Stomach (tissue), 9 donors: ENCODE measurements around the gene CACNA1G. TPM values are rescaled to one million over a fixed set of nuclear protein-coding genes. Genes with fewer than 3 reads are reported as not detected.

ENCODE experiments used
- DNase-seq, 2 donors: peaks; one replicate each; pipeline versions ENCODE4 v3.0.0 to v3.0.0-alpha.2; 2013 to 2019
- H3K27ac ChIP-seq, 5 donors: fragments of 200-600 bp in 4 of 5; sonication (generic) in 4 of 5; one replicate each; pipeline ENCODE4 v1.5.1; 2013 to 2019; ENCODE audit warnings: mild to moderate bottlenecking in 1 of 5, moderate library complexity in 1 of 5
- H3K27me3 ChIP-seq, 3 donors: fragments of 200-600 bp; sonication (generic); one replicate each; pipeline ENCODE4 v1.5.1; 2017 to 2019; ENCODE audit warnings: mixed run types in 1 of 3
- H3K36me3 ChIP-seq, 4 donors: fragments of 200-600 bp; sonication (generic); 1 replicate in 3 of 4; 2 replicates in 1 of 4; pipeline ENCODE4 v1.5.1; 2016 to 2019
- H3K4me1 ChIP-seq, 4 donors: fragments of 200-600 bp; sonication (generic); one replicate each; pipeline ENCODE4 v1.5.1; 2016 to 2019
- H3K4me3 ChIP-seq, 4 donors: fragments of 200-600 bp; sonication (generic) in 3 of 4; one replicate each; pipeline ENCODE4 v1.5.1; 2016 to 2019; ENCODE audit warnings: mild to moderate bottlenecking in 1 of 4
- H3K9me3 ChIP-seq, 4 donors: fragments of 200-600 bp; sonication (generic); one replicate each; pipeline ENCODE4 v1.5.1; 2016 to 2019
- EP300 ChIP-seq: sonication (generic); formaldehyde crosslinking; IDR thresholded peaks from one replicate; pipeline ENCODE4 v1.6.1; 2017; ENCODE audit warnings: antibody characterized with exemption
- POLR2A ChIP-seq, 4 donors: fragments of 450-650 bp; IDR thresholded peaks; one replicate each; pipeline ENCODE4 v1.6.1; 2016; ENCODE audit warnings: antibody characterized with exemption in 4 of 4, control low read depth in 2 of 4, mild to moderate bottlenecking in 1 of 4, moderate library complexity in 1 of 4
- POLR2AphosphoS5 ChIP-seq, 3 donors: sonication (generic); formaldehyde crosslinking; IDR thresholded peaks; one replicate each; pipeline ENCODE4 v1.6.1; 2016; ENCODE audit warnings: antibody characterized with exemption in 3 of 3
- WGBS, 5 donors: extraction: QIAGEN DNeasy Blood & Tissue Kit in 3 of 5; methylation state at CpG; one replicate each; pipeline versions ENCODE4 v1.1.5 to v1.1.7; 2013 to 2018; 5-methylcytosine and 5-hydroxymethylcytosine counted together
- intact Hi-C: fragments of 100-400 bp; cut with DNase I; formaldehyde crosslinking; loops from one replicate; pipeline ENCODE4 v1.15.1; 2023; ENCODE audit warnings: low total_unique reads
- polyA plus RNA-seq, 3 donors: library from polyadenylated mRNA; stranded (reverse); fragments of 200-250 nt; gene quantifications; one replicate each; pipeline ENCODE4 v1.2.3, GENCODE V29; 2013
- total RNA-seq, 5 donors: library from RNA; depleted of rRNA; stranded (reverse); fragments of >200 nt; gene quantifications; one replicate each; pipeline versions ENCODE4 v1.1.0 to v1.2.3, GENCODE V29; 2014 to 2016
- TF ChIP-seq, protein P1 (sequence below), 7 experiments: fragments of 450-650 bp in 4 of 7; fragments of 200-600 bp in 3 of 7; sonication (generic) in 3 of 7; IDR thresholded peaks; one replicate each; pipeline ENCODE4 v1.5.1; 2016 to 2019; ENCODE audit warnings: antibody characterized with exemption in 7 of 7, control low read depth in 2 of 7, mild to moderate bottlenecking in 1 of 7
- donor health status: healthy with polysubstance abuse.
- donor health status: Bipolar disorder and iron deficiency.
- donor health status: healthy.

CACNA1G gene
- total and polyA plus RNA-seq, 8 donors = 0.06 to 3.7 (median 1.1) TPM; not detected in 4

DNA sequence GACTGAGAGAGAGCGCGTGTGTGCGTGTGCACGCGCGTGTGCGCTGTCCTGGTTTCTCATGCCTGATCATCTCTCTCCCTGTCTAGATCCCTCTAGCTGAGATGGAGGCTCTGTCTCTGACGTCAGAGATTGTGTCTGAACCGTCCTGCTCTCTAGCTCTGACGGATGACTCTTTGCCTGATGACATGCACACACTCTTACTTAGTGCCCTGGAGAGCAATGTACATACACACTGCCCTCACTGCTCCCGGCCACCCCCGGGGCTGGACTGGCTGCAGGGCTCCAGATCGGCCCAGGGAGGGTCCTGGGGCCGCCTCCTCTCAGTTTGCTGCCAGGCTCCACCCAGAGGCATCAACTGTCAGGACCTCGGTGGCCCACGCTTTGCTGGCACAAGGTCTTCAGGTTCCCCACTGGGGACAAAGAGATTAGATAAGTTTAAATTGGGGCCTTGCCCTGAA is 61.1 kb downstream of the CACNA1G start:
- no peak for TF ChIP-seq POLR2AphosphoS5 (IDR thresholded peaks at IDR 0.05)
- TF ChIP-seq, protein P1, sequence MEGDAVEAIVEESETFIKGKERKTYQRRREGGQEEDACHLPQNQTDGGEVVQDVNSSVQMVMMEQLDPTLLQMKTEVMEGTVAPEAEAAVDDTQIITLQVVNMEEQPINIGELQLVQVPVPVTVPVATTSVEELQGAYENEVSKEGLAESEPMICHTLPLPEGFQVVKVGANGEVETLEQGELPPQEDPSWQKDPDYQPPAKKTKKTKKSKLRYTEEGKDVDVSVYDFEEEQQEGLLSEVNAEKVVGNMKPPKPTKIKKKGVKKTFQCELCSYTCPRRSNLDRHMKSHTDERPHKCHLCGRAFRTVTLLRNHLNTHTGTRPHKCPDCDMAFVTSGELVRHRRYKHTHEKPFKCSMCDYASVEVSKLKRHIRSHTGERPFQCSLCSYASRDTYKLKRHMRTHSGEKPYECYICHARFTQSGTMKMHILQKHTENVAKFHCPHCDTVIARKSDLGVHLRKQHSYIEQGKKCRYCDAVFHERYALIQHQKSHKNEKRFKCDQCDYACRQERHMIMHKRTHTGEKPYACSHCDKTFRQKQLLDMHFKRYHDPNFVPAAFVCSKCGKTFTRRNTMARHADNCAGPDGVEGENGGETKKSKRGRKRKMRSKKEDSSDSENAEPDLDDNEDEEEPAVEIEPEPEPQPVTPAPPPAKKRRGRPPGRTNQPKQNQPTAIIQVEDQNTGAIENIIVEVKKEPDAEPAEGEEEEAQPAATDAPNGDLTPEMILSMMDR (IDR thresholded peaks at IDR 0.05) = no peak
- no peak for TF ChIP-seq POLR2A (IDR thresholded peaks at IDR 0.05)
- no peak for TF ChIP-seq EP300
- 53 to 73% (median 65%) methylated on average over 14 to 16 of the region's 16 CpGs for WGBS, 5 donors
- no peak overlapping the region for H3K27ac ChIP-seq
- no peaks in the 10 kb centered on the region for H3K9me3 ChIP-seq
- peak in 1 of 2 donors; percentile 55 for DNase-seq
- H3K36me3 ChIP-seq = no peaks in the 10 kb centered on the region
- peaks cover 0 to 17% (median 7%) of the 10 kb centered on the region in 4 donors for H3K4me1 ChIP-seq
- intact Hi-C loops = loop anchor here (5.0 kb wide), 1 partner anchor 74 kb away; the partner anchor contains the start of gene SPATA20
- H3K27me3 ChIP-seq = peaks cover 0 to 27% (median 0%) of the 10 kb centered on the region in 3 donors
- H3K4me3 ChIP-seq = no peak overlapping the region

DNA sequence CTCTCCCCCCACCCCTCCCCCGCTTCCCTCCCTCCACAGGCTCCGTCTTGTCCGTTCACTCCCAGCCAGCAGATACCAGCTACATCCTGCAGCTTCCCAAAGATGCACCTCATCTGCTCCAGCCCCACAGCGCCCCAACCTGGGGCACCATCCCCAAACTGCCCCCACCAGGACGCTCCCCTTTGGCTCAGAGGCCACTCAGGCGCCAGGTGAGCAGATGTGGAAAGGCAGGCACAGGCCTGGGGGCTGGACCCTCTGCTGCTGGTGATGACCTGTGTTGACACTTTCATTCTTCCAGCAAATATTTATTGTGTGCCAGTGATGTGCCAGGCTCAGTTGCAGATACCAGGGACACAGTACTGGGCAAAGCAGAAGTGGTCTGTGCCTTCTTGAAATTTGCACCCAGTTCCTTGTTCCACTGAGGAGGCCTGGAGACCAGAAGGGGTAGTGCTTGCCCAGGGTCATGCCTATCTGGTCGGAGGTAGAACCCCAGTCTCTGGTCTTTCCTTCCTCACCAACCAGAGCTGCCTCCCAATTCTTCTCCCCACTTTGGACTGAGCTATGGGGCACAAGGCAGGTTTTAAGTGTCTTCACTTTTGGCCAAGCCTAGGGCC is 63.9 kb downstream of the CACNA1G start:
- H3K36me3 ChIP-seq = no peaks in the 10 kb centered on the region
- TF ChIP-seq EP300 (no peak), POLR2A (IDR thresholded peaks at IDR 0.05) (no peak), POLR2AphosphoS5 (IDR thresholded peaks at IDR 0.05) (no peak)
- TF ChIP-seq, protein P1 (IDR thresholded peaks at IDR 0.05) = no peak

DNA sequence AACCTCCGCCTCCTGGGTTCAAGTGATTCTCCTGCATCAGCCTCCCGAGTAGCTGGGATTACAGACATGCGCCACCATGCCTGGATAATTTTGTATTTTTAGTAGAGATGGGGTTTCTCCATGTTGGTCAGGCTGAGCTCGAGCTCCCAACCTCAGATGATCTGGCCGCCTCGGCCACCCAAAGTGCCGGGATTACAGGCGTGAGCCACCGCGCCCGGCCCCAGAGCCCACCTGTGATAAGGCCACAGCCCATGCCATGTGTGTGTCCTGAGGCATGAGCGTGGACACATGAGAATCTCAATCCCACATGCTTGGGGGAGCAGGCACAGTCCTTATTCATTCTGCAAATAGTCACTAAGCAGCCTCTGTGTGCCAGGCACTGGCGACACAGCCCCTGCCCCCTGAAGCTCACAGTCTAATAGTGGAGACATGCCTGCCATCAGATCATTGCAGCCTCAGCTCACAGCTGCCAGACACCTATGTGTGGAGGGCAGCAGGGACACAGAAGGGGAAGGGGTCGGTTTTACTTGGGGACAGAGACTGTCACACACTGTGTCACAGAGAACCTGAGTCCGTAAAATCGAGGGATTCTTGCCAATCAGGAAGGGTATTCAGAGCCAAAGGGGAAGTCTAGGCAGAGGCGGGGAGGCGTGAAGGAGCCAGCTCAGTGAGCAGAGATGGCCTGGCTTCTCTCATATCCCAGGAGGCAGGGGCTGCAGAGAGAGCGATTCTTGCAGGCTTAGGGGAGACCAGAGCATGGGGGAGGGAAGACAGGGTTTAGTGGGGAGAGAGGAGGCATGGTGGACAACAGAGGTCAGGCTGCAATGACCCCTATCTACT is 64.7 kb downstream of the CACNA1G start:
- no peak overlapping the region for H3K27ac ChIP-seq
- H3K4me1 ChIP-seq = peaks cover 0 to 29% (median 22%) of the 10 kb centered on the region in 4 donors
- intact Hi-C loops = no loop called here
- peaks cover 0 to 47% (median 0%) of the 10 kb centered on the region in 3 donors for H3K27me3 ChIP-seq
- TF ChIP-seq POLR2AphosphoS5 (IDR thresholded peaks at IDR 0.05) (no peak), EP300 (no peak), POLR2A (IDR thresholded peaks at IDR 0.05) (no peak)
- TF ChIP-seq, protein P1 (IDR thresholded peaks at IDR 0.05) = no peak
- H3K4me3 ChIP-seq = no peak overlapping the region
- WGBS, 5 donors = 72 to 85% (median 81%) methylated on average over 17 to 19 of the region's 19 CpGs
- no peaks in the 10 kb centered on the region for H3K9me3 ChIP-seq
- H3K36me3 ChIP-seq = no peaks in the 10 kb centered on the region
- no peak for DNase-seq

More for the DNA sequence above, 63.9 kb downstream of the CACNA1G start:
- Histone ChIP-seq H3K4me1 (peaks cover 0 to 23% (median 18%) of the 10 kb centered on the region in 4 donors), H3K27ac (no peak overlapping the region), H3K27me3 (peaks cover 0 to 41% (median 0%) of the 10 kb centered on the region in 3 donors), H3K9me3 (no peaks in the 10 kb centered on the region), H3K4me3 (no peak overlapping the region)
- DNase-seq = no peak
- 78 to 93% (median 87%) methylated on average over 4 to 7 of the region's 7 CpGs for WGBS, 5 donors
- intact Hi-C loops = loop anchor here (5.0 kb wide), 1 partner anchor 77 kb away; the partner anchor contains the start of gene SPATA20

- 29 to 62% (median 43%) methylated on average over 2 to 19 of the region's 19 CpGs for WGBS, 5 donors
- Histone ChIP-seq H3K9me3 (no peaks in the 10 kb centered on the region), H3K27me3 (peaks cover 0 to 49% (median 0%) of the 10 kb centered on the region in 3 donors), H3K27ac (no peak overlapping the region), H3K36me3 (no peaks in the 10 kb centered on the region), H3K4me3 (no peak overlapping the region), H3K4me1 (peaks cover 0 to 38% (median 30%) of the 10 kb centered on the region in 4 donors)
- intact Hi-C loops = no loop called here
- DNase-seq = peak; percentile 82 to 91
- no peak for TF ChIP-seq POLR2A (IDR thresholded peaks at IDR 0.05)
- TF ChIP-seq, protein P1 (IDR thresholded peaks at IDR 0.05) = peak in 5 of 7 experiments; percentile 59 to 78 (median 62)
- peak in 1 of 3 donors; percentile 42 for TF ChIP-seq POLR2AphosphoS5 (IDR thresholded peaks at IDR 0.05)
Measured at GRCh38 chr17:50626037-50626574, 65.6 kb downstream of the CACNA1G start.
